NCI-H1694 (cell line): ENCODE results near the gene SLC37A1.

ENCODE experiments used
- DNase-seq: peaks from one replicate; lab custom pipeline; 2025; lab: John Stamatoyannopoulos, UW

The SLC37A1 gene

DNA sequence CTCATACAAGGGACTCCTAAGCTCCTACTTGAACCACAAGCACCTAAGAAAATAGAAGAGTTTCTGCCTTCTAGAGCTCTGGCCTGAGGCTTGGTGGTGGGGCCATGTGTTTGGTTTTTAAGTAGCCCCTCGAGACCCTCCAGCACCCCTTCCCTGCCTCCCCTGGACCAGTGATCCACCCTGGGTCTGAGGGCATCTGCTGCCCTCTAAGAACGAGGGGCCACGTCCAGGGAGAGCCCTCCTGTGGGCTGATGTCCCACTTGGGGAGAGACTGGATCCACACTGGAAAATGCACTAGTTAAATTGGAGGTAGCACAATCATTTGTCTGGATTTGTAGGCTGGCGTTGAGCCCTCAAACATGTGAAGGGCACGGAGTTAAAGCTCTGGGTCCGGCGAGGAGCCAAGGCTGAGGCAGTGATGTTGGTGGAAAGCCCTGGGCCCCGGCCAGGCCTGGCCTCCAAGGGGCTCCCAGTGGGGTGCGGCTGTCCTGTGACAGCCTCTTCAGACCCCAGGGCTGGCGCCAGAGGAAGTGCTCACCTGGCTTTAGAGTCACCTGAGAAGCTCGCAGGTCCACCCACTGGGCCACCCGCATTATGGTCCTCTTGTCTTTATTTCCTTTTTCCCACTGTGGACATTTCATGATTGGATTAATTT is 65.2 kb downstream of the SLC37A1 start:
- no peak for DNase-seq

DNA sequence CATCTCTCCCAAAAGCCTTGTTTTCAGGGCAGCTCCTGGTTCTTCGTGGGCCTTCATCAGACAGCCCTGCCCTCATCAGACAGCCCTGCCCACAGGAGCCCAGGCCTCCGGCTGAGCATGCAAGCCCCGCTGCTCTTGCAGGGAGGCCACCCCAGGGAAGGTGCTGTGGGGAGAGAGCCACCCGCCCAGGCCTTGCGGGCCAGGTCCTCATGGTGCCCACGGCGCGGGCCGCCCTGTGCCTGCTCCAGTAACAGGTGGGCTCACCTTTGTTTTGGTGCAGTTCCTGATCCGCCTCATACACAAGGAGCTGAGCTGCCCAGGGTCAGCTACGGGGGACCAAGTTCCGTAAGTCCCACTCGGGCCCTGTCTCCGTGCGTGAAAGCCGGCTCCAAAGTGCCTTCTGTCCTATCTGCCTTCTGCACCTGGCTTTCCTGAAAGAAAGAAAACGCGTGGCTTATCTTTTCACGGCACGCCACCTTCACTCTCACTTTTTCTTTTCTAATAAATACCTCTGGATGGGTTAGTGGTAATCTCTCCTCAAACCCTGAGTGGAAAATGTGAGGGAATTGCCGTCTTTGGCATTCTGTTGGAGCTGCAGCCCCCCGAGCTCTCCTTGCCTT is 65.9 kb downstream of the SLC37A1 start:
- no peak for DNase-seq

DNA sequence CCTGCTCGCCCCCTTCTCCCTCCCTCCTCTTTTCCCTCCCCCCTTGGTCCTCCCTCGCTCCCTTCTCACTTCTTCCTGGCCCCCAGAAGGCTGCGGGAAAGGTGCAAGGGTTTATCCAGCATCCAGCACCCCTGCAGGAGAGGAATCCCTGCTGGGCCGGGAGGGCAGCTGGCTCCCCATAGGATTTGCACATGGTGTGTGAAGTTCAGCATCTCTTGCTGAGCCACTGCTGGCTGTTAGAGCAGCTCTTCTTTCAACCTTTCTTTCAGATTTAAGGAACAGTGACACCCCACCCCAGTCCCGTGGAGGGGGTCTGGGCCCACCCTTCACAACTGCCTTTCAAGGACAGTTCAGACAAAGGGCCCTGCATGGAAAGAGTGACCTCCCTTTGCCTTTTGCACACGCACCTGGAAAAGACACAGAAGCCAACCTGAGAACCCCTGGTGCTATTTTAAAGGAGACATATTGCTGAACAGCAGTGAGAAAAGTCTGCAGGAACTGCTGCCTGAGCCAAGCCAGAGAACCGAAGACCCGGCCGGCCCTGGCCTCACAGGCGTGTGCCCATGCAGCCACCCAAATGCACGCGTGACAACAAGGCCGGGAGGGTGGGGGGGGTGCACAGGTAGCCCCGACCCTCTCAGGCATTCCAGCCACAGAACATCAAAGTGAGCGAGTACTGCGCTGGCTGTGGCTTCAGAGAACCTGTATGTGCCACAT is 66.6 kb downstream of the SLC37A1 start:
- DNase-seq: no peak

DNA sequence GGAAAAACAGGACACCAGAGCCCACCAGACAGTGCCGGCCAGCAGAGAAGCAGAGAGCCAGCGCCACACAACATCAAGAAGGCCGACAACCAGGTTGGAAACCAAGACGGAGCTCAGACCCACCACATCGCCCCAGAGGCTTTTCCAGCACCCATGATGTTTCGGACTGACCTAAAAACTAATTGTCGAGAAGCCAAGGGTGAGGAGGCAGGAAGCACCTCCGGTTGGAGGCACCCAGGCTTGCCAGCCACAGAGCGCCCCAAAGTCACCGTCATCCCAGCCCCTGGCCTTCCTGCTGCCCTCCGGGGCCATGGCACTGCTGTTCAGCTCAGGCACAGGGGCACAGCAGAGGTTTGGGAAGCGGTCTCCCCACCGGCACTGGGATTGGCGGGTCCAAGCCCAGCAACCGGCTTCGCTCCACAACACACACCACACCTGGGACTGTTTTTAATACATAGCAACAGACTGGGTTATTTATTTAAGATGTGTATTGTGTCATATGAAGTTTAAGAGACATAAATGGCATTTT is 67.2 kb downstream of the SLC37A1 start:
- DNase-seq: no peak

DNA sequence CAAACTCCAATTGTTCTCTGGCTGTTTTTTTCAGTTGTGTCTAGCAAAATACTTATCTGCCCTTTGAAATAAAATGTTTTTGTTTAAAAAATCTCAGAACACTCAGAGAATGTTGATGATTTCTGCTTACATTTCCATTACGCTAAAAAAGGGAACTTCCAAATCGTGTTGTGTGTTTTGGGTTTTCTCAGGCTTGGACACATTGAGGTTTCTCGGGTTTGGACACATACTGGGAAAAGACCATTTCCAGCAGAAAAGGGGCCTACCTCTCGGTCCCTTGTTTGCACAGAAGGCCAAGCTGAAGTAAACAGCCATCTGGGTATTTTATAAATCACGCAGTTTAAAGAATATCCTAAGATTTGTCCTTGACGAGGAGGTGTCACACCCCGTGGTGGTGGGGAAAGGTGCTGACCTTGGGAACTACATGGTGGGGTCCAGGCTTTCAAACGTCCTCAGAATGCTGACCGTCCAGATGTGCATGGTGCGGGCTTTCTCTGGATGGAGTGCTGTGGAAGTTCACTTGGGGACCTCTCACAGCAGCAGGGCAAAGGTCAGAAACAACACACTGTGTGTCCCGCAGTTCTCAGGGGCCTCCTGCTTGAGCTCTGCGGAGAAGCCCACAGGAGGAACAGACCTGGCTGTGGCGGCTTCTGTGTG is 67.8 kb downstream of the SLC37A1 start:
- DNase-seq: no peak

DNA sequence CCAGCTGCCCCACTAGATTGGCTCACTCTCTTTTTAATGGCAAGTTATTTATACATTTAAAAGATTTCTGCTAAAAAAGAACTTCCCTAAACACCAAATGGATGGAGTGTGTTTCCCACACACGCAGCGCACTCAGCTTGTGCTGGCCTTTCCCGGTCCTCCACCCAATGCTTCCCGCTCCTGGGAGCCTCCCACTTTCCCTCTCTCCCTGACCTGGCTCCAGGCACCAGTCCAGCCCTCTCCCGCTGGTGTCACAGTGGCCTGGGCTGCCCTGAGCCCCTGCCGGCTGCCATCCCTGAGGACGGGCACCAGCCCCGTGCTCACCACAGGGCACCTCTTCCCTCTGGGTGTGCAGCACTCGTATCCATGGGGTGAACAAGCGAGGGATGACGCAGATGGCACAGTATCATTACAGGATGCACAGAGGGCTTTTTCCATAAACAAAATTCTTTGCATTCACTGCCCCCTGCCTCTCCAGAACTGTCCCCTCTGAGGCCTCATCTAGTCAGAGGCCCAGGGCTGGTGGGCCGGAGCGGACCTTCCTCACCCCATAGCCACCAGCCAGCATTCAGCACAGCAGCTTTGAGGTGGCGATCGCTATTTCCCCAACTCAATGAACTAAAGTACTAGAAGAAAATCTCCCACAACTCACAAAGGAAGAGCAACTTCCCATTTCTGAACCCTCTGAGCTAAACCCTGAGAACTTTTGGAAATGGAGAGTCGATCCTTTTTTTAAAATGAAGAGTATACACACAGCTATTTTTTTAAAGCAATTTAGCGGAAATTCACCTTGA is 68.5 kb downstream of the SLC37A1 start:
- DNase-seq: no peak

DNA sequence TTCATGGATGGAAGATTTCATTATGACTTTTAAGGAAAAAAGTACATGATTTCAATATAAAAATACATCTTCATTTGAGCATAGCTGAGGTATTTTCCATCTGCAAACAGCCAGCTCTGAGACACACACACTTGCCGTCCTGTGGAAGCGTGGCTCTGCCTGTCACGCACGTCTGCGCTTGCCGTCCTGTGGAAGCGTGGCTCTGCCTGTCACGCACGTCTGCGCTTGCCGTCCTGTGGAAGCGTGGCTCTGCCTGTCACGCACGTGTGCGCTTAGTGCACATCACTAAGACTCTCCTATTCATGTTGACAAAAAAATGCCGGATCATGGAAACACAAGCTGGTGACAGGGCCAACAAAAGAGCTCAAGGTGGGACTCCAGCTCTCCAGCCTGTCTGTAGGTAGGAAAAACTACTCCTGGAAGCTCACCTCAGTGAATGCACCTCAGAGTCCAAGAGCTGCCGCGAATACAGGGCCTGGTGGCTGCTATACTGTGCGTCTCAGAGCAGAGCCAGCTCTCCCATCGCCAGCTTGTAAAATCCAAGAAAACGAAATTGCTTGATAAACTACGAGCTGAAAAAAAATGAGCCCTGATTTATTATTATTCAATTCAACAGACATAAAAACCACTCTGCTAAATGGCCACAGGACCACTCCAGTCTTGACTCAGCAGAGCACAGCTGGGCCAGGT is 69.3 kb downstream of the SLC37A1 start:
- DNase-seq: no peak

DNA sequence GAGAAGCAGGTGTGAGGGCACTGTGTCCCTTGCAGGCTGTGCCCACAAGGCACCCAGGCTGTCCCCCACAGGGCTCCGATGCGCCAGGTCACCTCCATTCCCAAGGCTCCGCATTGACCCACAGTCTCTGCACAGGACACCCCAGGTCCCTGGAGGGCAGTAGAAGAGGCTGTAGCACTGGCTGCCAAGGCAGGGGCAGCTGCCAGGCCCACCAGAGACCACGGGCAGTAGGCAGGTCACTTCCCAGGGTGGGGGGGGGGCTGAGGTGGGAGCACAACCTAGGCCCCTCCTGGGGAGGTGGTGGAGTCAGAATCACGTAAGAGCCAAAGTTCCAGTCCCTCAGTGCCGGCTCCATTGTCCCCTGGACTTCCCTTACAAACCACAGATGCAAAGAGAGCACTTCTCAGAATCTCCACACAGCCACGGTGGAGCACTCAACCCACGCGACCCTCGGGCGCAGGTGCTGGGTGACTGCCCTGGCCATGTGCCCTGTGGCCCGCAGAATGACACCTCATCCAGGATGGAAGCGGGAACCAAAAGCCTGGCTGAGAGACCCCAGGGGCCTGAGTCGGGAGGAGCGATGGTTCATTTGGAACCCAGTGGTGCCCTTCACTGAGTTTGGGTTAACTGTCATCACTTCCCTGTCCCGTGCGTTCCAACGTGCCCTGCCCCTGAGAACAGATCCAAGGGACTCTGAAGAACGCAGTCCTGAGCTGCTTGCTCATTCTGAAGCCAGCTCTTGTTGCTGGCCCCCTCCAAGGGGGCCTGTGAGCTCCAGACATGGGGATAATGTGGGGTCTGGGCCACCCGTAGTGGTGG is 70.0 kb downstream of the SLC37A1 start:
- no peak for DNase-seq

DNA sequence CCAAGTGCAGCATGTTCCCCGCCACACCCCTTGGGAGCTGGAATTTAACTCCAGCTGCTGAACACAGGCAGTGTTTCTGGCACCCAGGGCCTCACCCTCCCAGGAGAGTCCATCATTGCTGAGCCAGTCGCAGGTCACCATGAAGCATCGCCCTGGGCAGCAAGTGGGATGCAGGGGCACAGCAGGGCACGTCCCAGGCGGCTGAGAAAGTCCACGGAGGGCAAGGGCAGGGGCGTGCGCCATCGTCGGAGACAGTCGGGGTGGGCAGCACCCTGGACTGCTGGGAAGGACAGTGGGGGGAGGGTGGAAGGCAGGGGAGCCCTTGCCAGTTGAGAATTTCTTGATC is 70.6 kb downstream of the SLC37A1 start:
- no peak for DNase-seq

DNA sequence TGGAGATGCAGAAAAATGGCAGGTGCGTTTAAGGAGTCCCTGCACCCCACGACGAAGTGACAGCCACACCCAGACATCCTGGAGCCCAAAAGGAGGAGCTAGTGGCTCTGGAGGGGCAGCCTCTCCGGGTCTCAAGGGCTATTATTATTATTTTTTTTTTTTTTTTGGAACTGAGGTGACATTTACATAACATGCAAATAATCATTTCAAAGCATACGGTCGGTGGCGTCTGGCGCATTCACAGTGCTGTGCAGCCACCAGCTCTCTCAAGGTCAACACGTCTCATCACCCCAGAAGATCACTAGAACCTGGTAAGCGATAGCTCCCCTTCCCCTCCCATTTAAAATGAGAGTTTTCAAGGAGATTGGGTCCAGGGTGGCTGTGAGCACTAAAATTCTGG is 72.2 kb downstream of the SLC37A1 start:
- DNase-seq: no peak

DNA sequence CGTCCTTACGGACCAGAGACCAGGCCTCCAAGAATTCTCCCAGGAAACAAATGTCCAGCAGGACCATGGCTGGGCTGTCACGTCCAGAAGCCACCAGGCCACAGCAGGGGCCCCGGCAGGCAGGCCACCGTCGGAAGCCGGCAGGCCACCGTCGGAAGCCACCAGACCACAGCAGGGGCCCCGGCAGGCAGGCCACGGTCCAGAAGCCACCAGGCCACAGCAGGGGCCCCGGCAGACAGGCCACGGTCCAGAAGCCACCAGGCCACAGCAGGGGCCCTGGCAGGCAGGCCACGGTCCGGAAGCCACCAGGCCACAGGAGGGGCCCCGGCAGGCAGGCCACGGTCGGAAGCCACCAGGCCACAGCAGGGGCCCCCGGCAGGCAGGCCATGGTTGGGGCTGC is 72.8 kb downstream of the SLC37A1 start:
- no peak for DNase-seq

DNA sequence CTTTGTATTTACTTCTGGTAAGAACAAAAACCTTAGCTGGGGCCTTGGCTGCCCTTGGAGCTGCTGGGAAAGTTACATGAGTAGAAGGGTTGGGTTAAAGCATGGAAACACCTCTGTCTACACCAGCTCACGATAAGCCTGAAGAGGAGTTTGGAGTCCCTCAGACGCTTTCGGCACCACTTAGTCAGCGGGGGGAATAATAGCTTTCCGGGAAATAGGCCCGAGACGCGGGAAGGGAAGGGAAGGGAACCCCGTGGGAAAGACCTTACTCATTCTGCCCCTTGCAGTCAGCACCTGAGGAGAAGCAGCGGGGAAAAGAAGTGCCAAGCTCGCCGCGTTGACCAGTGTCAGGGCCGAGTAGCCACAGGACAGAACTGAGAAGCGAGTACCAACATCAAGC is 73.4 kb downstream of the SLC37A1 start:
- no peak for DNase-seq

DNA sequence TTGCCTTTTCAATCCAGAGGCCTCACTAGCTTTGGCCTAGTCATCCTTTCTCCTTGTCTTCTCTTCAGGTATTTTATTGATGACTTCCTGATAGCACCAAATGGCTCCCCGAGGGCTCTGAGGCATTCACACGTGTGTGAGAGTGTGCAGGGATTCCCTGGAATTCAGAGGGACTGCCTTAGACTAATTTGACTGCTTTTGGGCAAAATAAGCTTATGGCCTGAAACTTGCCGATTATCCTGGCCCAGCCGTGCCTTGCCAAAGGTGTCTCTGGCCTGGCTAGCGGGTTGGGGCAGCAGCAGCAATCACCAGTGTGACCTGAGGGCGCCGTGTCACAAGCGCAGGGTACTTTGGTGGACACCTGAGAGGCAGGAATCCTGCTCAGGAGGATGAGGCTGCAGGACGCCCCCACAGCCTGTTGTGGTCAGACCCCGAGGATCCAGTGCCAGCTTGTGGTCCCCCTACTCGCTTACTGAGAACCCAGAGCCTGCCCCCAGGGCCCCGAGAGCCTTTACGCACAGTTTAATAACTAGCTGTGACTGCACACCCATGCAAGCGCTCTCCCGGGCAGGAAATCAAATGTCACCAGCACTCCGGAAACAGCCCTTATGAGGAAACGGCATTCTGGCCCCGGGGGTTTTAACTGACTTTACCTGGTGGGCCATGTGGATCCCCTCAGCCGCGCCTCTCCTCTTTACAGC is 76.9 kb downstream of the SLC37A1 start:
- DNase-seq: no peak

DNA sequence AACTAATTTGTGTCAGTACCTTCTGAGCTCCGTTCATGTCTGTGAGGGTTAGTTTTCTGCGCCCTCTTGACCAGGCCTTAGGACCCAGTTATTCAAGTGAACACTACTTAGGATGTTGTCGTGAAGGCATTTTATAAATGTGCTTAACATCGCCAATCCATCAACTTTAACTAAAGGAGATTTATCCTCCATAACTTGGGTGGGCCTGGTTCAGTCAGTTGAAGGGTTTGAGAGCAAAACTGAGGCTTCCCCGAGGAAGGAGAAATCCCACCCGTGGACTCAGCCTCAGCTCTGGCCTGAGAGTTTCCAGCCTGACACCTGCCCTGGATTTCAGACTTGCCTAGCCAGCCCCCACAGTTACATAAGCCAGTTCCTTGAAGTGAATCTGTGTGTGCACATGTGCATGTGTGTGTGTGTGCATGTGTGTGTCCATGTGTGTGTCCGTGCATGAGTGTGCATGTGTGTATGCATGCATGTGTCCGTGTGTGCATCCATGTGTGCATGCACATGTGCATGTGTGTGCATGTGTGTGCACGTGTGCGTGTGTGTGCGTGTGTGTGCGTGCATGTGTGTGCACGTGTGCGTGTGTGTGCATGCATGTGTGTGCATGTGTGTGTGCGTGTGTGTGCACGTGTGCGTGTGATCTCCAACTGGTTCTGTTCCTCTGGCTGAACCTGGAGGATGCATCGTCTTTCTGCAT is 77.7 kb downstream of the SLC37A1 start:
- DNase-seq: no peak

DNA sequence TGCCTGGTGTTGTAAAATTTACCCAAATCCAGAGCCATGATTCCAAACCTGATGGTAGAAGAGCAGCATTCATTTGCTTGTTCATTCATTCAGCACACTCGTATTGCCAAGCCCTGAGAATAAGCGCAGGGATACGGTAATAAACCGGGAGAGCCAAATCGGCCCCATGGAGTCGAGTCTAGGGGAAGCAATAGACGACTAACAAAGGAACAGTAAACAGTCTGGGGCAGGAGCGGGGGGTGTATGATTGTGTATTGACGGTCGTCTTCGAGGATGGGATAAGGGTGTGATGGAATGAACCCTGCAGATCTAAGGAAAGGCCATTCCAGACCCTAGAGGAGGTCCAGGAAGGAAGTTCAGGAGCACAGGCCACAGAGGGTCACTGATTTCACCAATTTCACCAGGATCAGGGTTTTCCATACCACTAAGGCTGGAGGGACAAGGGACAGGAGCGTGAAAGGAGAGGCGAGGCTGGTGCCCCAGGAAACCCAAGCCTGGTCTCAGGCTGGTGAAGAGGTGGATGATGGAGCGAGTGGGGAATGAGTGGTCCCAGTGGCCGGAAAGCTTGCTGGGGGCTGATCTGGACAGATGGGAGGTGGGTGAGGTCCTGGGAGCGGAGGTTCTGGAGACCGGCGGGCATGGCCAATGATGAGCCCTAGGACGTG is 78.6 kb downstream of the SLC37A1 start:
- no peak for DNase-seq

DNA sequence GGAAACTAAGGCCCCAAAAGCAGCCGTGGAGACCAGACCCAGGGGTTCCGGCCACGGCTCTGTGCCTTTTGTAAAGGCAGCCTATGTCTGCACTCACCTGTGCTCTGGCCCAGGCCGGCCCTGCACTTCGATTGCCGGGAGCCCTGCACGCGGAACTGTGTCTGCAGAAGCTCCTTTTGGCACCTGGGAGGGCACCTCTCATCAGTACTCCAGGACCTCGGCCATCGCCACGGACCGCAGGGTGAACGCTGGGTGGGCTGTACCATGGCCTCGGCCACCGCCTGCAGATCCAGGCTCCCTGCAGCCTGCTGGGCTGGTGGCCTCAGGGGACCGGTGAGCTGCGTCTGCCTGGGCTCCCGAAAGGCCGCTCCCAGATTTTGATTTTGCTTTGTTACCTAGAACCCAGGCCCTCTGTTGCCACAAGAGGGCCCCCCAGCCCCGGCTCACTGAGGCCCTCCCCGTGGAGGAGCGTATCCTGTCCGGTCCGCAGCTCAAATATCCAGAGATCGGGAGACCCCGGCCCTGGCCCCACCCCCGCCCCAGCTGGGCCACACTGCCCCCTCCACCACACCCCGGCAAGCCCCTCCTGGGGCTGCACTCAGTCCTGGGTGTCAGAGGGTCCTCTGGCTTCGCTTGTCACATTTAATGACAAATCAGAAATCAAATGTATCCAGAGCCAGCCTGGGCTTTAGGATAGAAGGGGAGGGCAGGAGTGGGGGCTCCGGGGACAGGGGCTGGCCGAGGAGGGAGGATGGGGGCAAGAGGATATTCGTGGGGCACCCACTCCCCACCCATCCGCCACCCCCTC is 79.6 kb downstream of the SLC37A1 start:
- DNase-seq: peak; percentile 59

DNA sequence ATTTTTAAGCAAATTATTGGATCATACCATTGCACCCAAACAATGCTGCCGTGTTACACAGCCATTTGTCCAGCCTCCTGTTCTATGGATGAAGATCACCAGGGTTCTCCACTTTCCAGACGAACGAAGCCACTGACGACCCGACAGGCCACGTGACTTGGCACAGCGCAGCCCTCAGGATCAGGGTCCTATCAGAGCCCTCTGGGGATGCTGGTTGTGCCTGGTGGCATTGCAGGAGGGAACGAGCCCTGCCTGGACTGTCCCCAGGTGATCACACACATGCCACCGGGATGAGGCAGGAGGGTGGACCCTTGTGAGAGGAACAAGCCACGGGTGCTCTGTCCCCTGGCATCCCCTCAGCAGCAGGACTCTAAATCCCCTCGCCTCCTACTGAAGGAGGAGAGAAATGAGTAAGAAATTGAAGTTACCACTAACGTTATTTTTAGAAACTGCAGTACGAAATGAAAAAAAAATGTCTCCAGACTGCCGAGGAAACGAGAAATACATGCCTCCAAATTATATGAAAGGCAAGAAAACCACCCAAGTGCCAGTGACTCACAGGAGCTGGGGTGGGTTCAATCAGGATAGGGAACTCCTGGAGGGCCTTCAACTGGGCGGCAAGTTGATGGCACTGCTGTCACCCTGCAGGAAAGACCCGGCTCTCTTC is 81.1 kb downstream of the SLC37A1 start:
- no peak for DNase-seq
